Mesenchymal stem cell (in vitro differentiated cells and primary cell): ENCODE data around the gene IL17RD.
A peak's percentile ranks its signal among the peaks of the same experiment; 100 is the strongest.

Experiments
- DNase-seq: peaks from one replicate; pipeline ENCODE4 v3.0.0-alpha.2; 2013
- H2AFZ ChIP-seq: one replicate; pipeline ENCODE4 v1.6.1; 2013; ENCODE audit warnings: low read depth, mild to moderate bottlenecking, control low read depth, inconsistent platforms, low read length, moderate library complexity
- H2AK5ac ChIP-seq: 2 replicates; pipeline ENCODE4 v1.6.1; 2013; ENCODE audit warnings: low read length, moderate library complexity, mild to moderate bottlenecking, inconsistent platforms; ENCODE audit not compliant: severe bottlenecking
- H2BK120ac ChIP-seq: one replicate; pipeline ENCODE4 v1.6.1; 2013; ENCODE audit warnings: low read depth, mild to moderate bottlenecking, inconsistent platforms, low read length, moderate library complexity
- H2BK12ac ChIP-seq, 2 experiments: one replicate each; pipeline ENCODE4 v1.6.1; 2013; ENCODE audit warnings: inconsistent platforms in 2 of 2, low read length in 2 of 2, mild to moderate bottlenecking in 2 of 2, moderate library complexity in 2 of 2, control low read depth in 1 of 2
- H2BK15ac ChIP-seq: one replicate; pipeline ENCODE4 v1.6.1; 2013; ENCODE audit warnings: mild to moderate bottlenecking, low read depth, inconsistent platforms; ENCODE audit not compliant: poor library complexity, severe bottlenecking
- H2BK5ac ChIP-seq: 2 replicates; pipeline ENCODE4 v1.6.1; 2013; ENCODE audit warnings: low read depth, mild to moderate bottlenecking, low read length, control low read depth, inconsistent platforms; ENCODE audit not compliant: poor library complexity, severe bottlenecking
- H3K14ac ChIP-seq, 2 experiments: one replicate each; pipeline ENCODE4 v1.6.1; 2013; ENCODE audit warnings: inconsistent platforms in 2 of 2, low read length in 2 of 2, control low read depth in 1 of 2, mild to moderate bottlenecking in 1 of 2, moderate library complexity in 1 of 2
- H3K18ac ChIP-seq, 2 experiments: one replicate each; pipeline ENCODE4 v1.6.1; 2013; ENCODE audit warnings: inconsistent platforms in 2 of 2, low read length in 2 of 2, control low read depth in 1 of 2, low read depth in 1 of 2, mild to moderate bottlenecking in 1 of 2
- H3K23ac ChIP-seq, 2 experiments: one replicate each; pipeline ENCODE4 v1.6.1; 2013; ENCODE audit warnings: inconsistent platforms in 2 of 2, low read length in 2 of 2, mild to moderate bottlenecking in 2 of 2, moderate library complexity in 2 of 2, control low read depth in 1 of 2
- H3K27ac ChIP-seq: 2 replicates; pipeline ENCODE4 v1.5.1; 2013; ENCODE audit warnings: mild to moderate bottlenecking, moderate library complexity, low read length, control low read depth, inconsistent platforms; ENCODE audit not compliant: poor library complexity, severe bottlenecking
- H3K27me3 ChIP-seq, 2 experiments: 2 replicates each; pipeline versions ENCODE4 v1.6.1 to v1.7.0; 2013; ENCODE audit warnings: low read length in 2 of 2, mild to moderate bottlenecking in 2 of 2, moderate library complexity in 2 of 2, control low read depth in 1 of 2, inconsistent platforms in 1 of 2; ENCODE audit not compliant: control insufficient read depth in 1 of 2, insufficient read depth in 1 of 2
- H3K36me3 ChIP-seq, 2 experiments: 2 replicates each; pipeline versions ENCODE4 v1.6.1 to v1.7.0; 2013; ENCODE audit warnings: low read length in 2 of 2, control low read depth in 1 of 2, inconsistent platforms in 1 of 2, low read depth in 1 of 2, mild to moderate bottlenecking in 1 of 2; ENCODE audit not compliant: insufficient read depth in 2 of 2, control insufficient read depth in 1 of 2
- H3K4ac ChIP-seq, 2 experiments: one replicate each; pipeline ENCODE4 v1.6.1; 2013; ENCODE audit warnings: inconsistent platforms in 2 of 2, low read length in 2 of 2, mild to moderate bottlenecking in 2 of 2, moderate library complexity in 2 of 2, control low read depth in 1 of 2, low read depth in 1 of 2
- H3K4me1 ChIP-seq: 2 replicates; pipeline ENCODE4 v1.6.1; 2013; ENCODE audit warnings: low read depth, low read length, control low read depth; ENCODE audit not compliant: control insufficient read depth, insufficient read depth
- H3K4me2 ChIP-seq: 2 replicates; pipeline ENCODE4 v1.6.1; 2013; ENCODE audit warnings: low read length, mild to moderate bottlenecking, inconsistent platforms; ENCODE audit not compliant: poor library complexity, severe bottlenecking
- H3K4me3 ChIP-seq, 2 experiments: 2 replicates each; pipeline versions ENCODE4 v1.5.1 to v1.7.0; 2013; ENCODE audit warnings: low read length in 2 of 2, mild to moderate bottlenecking in 2 of 2, control low read depth in 1 of 2, low read depth in 1 of 2; ENCODE audit not compliant: insufficient read depth in 1 of 2
- H3K79me1 ChIP-seq: replicated peaks from 2 replicates; pipeline ENCODE4 v1.6.1; 2013; ENCODE audit warnings: mild to moderate bottlenecking, control low read depth, low read length, inconsistent platforms; ENCODE audit not compliant: poor library complexity, severe bottlenecking
- H3K9ac ChIP-seq: 2 replicates; pipeline ENCODE4 v1.7.0; 2013; ENCODE audit warnings: mild to moderate bottlenecking, low read length, moderate library complexity
- H3K9me3 ChIP-seq: 2 replicates; pipeline ENCODE4 v1.7.0; 2013; ENCODE audit warnings: mild to moderate bottlenecking, low read length; ENCODE audit not compliant: control insufficient read depth
- H4K8ac ChIP-seq: one replicate; pipeline ENCODE4 v1.6.1; 2013; ENCODE audit warnings: inconsistent platforms, mild to moderate bottlenecking, low read length, moderate library complexity
- H4K91ac ChIP-seq: one replicate; pipeline ENCODE4 v1.6.1; 2013; ENCODE audit warnings: mild to moderate bottlenecking, low read length, inconsistent platforms
- WGBS: methylation state at CpG from one replicate; pipeline ENCODE4 v1.1.7; 2013; ENCODE audit warnings: mixed read lengths; 5-methylcytosine and 5-hydroxymethylcytosine counted together

Gene IL17RD

DNA sequence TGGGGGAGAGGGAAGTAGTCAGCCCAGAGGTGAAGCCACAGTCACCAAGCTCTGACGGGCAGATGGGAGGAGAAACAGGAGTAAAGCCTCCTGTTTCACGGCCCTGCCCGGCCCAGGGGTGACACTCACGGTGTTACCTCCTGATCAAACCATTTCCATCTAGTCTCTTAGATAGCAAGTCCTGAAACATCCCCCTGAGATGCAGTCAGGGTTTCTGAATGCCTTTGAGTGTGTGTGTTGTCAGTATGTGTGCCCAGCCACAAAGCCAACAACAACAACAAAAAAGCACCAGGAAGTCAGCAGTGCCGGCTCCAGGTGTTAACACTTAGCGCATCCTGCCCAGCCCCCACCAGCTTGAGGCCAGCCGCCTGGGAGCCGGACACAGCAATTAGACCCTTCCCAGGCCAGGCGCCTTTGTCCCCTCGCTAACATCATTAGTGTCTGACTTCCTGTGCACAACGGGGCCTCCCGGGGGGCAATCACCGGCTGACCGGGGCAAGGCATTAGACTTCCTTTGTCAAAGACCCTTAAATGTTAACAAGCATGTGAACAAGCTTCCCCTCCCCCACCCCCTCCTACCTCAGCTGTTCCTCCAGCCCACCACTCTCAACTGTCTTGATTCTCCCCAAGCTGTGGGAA lies 34.5 kb downstream of the IL17RD start:
- Histone ChIP-seq H3K4me1 (peaks cover 5% of the 10 kb centered on the region), H3K36me3 (no peaks in the 10 kb centered on the region), H3K23ac (no peak overlapping the region), H3K27ac (no peak overlapping the region), H2BK5ac (no peak overlapping the region), H3K9ac (no peak overlapping the region), H3K9me3 (no peaks in the 10 kb centered on the region), H2BK120ac (no peak overlapping the region), H4K8ac (peak overlapping the region; percentile 88), H3K4me2 (peak overlapping the region; percentile 18), H3K18ac (peak overlapping the region in 1 of 2 experiments; percentile 65), H3K4ac (no peak overlapping the region), H3K4me3 (no peak overlapping the region), H4K91ac (peak overlapping the region; percentile 53), H2BK15ac (peak overlapping the region; percentile 37), H2AFZ (no peak overlapping the region), H2AK5ac (no peak overlapping the region), H3K79me1 (no peaks in the 10 kb centered on the region), H3K27me3 (no peaks in the 10 kb centered on the region), H2BK12ac (peak overlapping the region in 1 of 2 experiments; percentile 49), H3K14ac (peak overlapping the region in 1 of 2 experiments; percentile 9)
- DNase-seq: peak; percentile 22
- 10% methylated on average over 11 of the region's 14 CpGs for WGBS

DNA sequence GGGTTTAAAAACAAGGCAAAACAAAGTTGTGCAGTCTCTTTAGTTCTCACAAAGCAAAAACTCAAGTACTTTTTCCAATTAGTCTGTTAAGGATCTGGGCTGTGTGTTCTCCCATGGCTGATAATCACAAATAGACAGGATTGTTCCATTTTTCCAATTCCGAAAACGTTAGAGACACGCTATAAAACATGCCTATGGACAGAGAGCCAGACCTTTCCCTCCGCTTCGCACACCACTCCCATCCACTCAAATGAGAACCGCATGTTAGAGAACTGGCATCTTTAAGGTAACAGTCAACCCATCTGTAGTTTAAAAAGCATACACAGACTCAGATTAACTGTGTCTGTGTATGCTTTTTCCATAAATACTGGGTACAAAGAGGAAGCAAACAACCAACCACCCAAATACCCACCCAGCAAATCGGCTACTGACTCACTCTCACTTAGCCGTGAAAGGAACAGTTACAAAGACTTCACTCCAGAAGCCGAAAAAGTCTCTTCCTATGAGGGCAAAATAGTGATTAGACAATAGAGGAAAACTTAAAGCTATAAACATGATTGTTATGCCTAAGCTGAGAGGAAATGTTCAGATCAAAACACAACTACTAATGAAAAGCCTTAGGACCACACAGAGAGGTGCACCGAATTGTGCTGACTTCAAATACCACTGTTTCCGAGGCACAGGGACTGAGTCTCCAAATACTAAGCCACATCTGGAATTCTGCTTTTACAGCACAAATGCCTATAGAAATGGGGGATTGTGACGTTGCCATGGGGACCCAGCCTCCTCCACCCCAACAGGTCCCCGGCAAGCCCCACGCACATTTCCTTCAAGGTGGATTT lies 36.1 kb downstream of the IL17RD start:
- WGBS: 61% methylated on average over 11 of the region's 14 CpGs
- peak; percentile 15 for DNase-seq
- peak overlapping the region in 1 of 2 experiments; percentile 68 for H3K4me3 ChIP-seq
- H3K36me3 ChIP-seq: no peaks in the 10 kb centered on the region
- H3K18ac ChIP-seq: no peak overlapping the region
- H3K79me1 ChIP-seq: no peaks in the 10 kb centered on the region
- no peak overlapping the region for H3K23ac ChIP-seq
- H2AFZ ChIP-seq: no peak overlapping the region
- H2BK120ac ChIP-seq: no peak overlapping the region
- H3K27ac ChIP-seq: no peak overlapping the region
- no peak overlapping the region for H2AK5ac ChIP-seq
- no peak overlapping the region for H2BK5ac ChIP-seq
- no peak overlapping the region for H4K91ac ChIP-seq
- H3K4me1 ChIP-seq: peaks cover 5% of the 10 kb centered on the region
- H2BK12ac ChIP-seq: no peak overlapping the region
- no peak overlapping the region for H3K4me2 ChIP-seq
- no peaks in the 10 kb centered on the region for H3K9me3 ChIP-seq
- H3K14ac ChIP-seq: no peak overlapping the region
- H3K9ac ChIP-seq: peak overlapping the region; percentile 85
- no peak overlapping the region for H2BK15ac ChIP-seq
- no peak overlapping the region for H3K4ac ChIP-seq
- H3K27me3 ChIP-seq: peaks cover 0 to 3% of the 10 kb centered on the region in 2 experiments
- H4K8ac ChIP-seq: no peak overlapping the region

- no peak overlapping the region for H2AK5ac ChIP-seq
- peak overlapping the region in 1 of 2 experiments; percentile 68 for H3K4me3 ChIP-seq
- H3K4me2 ChIP-seq: no peak overlapping the region
- H2AFZ ChIP-seq: peak overlapping the region; percentile 24
- peak; percentile 36 for DNase-seq
- H2BK12ac ChIP-seq: no peak overlapping the region
- H2BK15ac ChIP-seq: peak overlapping the region; percentile 12
- H3K9ac ChIP-seq: peak overlapping the region; percentile 85
- H3K27ac ChIP-seq: no peak overlapping the region
- H4K91ac ChIP-seq: no peak overlapping the region
- no peak overlapping the region for H2BK120ac ChIP-seq
- no peaks in the 10 kb centered on the region for H3K9me3 ChIP-seq
- no peak overlapping the region for H3K4ac ChIP-seq
- peak overlapping the region; percentile 63 for H4K8ac ChIP-seq
- H3K18ac ChIP-seq: no peak overlapping the region
- 14% methylated on average over 11 of the region's 11 CpGs for WGBS
- peaks cover 0 to 3% of the 10 kb centered on the region in 2 experiments for H3K27me3 ChIP-seq
- no peaks in the 10 kb centered on the region for H3K79me1 ChIP-seq
- no peak overlapping the region for H3K14ac ChIP-seq
- no peak overlapping the region for H3K23ac ChIP-seq
- no peaks in the 10 kb centered on the region for H3K36me3 ChIP-seq
- H2BK5ac ChIP-seq: no peak overlapping the region
- H3K4me1 ChIP-seq: peaks cover 5% of the 10 kb centered on the region
Measured at GRCh38 chr3:57127891-57128518, 37.1 kb downstream of the IL17RD start.

DNA sequence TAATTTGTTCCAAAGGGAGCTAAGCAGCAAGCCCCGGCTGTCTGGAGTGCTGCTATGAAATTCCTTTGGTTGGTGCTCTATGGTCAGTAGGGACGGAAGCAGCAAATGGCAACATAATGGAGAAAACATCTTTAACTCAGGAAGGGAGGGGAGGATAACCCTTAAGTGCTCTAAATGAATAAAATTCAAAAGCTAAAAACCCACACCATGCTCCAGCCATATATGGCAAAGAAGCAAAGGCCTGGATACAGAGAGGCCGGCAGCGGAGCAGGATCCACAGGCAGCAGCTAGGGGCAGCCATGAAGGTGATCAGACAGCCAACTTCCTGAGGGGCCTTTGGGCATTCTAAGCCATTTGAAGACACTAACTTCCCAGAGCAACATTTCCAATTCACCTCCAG lies 38.9 kb downstream of the IL17RD start:
- Histone ChIP-seq H2AK5ac (no peak overlapping the region), H3K4ac (no peak overlapping the region), H4K91ac (no peak overlapping the region), H3K4me3 (no peak overlapping the region), H2BK5ac (no peak overlapping the region), H3K4me1 (peaks cover 5% of the 10 kb centered on the region), H3K18ac (no peak overlapping the region), H4K8ac (no peak overlapping the region), H3K23ac (no peak overlapping the region), H3K27me3 (peaks cover 0 to 6% of the 10 kb centered on the region in 2 experiments), H3K4me2 (no peak overlapping the region), H2BK120ac (no peak overlapping the region), H3K14ac (no peak overlapping the region), H3K9ac (no peak overlapping the region), H3K36me3 (no peaks in the 10 kb centered on the region), H2BK15ac (no peak overlapping the region), H2BK12ac (no peak overlapping the region), H2AFZ (no peak overlapping the region), H3K27ac (no peak overlapping the region), H3K9me3 (no peaks in the 10 kb centered on the region), H3K79me1 (no peaks in the 10 kb centered on the region)
- whole genome bisulfite sequencing: 64% methylated on average over 4 of the region's 4 CpGs
- no peak for DNase-seq
